Pulmonary artery endothelial cell (primary cell): ENCODE measurements around the gene CSNK2A3. TPM values are rescaled to one million over a fixed set of nuclear protein-coding genes. Genes with fewer than 3 reads are reported as not detected.
"Not testable (repeated sequence)": the region's sequence is repeated elsewhere in the genome, so short reads cannot be mapped to it uniquely, and the experiment has no call there.

ENCODE experiments used
- DNase-seq: peaks from one replicate; pipeline ENCODE4 v3.0.0-alpha.2; 2011; ENCODE audit warnings: low read depth, low spot score
- total RNA-seq: library from RNA; depleted of rRNA; stranded (reverse); fragments of >200 nt; gene quantifications from 2 replicates; pipeline ENCODE4 v1.2.3, GENCODE V29; 2014

Gene CSNK2A3
- total RNA-seq, 1 donor from 2014 or later, result 1.4 TPM

- no peak for DNase-seq
These were observed 27.3 kb upstream of the CSNK2A3 start for GRCh38 chr11:11380340-11380739.

GRCh38 chr11:11379661-11380060, 26.6 kb upstream of the CSNK2A3 start:
- no peak for DNase-seq

GRCh38 chr11:11378184-11378940, 25.3 kb upstream of the CSNK2A3 start:
- DNase-seq, result no peak

- DNase-seq, result no peak
These were observed 21.5 kb upstream of the CSNK2A3 start for GRCh38 chr11:11374358-11375148.

GRCh38 chr11:11373934-11374333, 20.9 kb upstream of the CSNK2A3 start:
- DNase-seq, result no peak

- DNase-seq, result no peak
These were observed 19.4 kb upstream of the CSNK2A3 start for GRCh38 chr11:11372461-11372860.

- no peak for DNase-seq
These were observed 17.9 kb upstream of the CSNK2A3 start for GRCh38 chr11:11370962-11371303.

GRCh38 chr11:11370255-11370961, 17.4 kb upstream of the CSNK2A3 start:
- DNase-seq, result no peak

GRCh38 chr11:11366793-11367192, 13.7 kb upstream of the CSNK2A3 start:
- DNase-seq, result no peak

- DNase-seq, result no peak
These were observed 10.6 kb upstream of the CSNK2A3 start for GRCh38 chr11:11363674-11364073.

GRCh38 chr11:11359611-11360010, 6.6 kb upstream of the CSNK2A3 start:
- no peak for DNase-seq

GRCh38 chr11:11356842-11357241, 3.8 kb upstream of the CSNK2A3 start:
- no peak for DNase-seq

GRCh38 chr11:11351851-11352250, 1.2 kb downstream of the CSNK2A3 start:
- not testable (repeated sequence) for DNase-seq

- no peak for DNase-seq
These were observed 1.9 kb downstream of the CSNK2A3 start for GRCh38 chr11:11351042-11351586.

- DNase-seq, result peak; percentile 27
These were observed 3.1 kb downstream of the CSNK2A3 start for GRCh38 chr11:11349870-11350337.

GRCh38 chr11:11349106-11349825, 3.8 kb downstream of the CSNK2A3 start:
- no peak for DNase-seq

- no peak for DNase-seq
These were observed 4.7 kb downstream of the CSNK2A3 start for GRCh38 chr11:11348303-11348702.

- DNase-seq, result no peak
These were observed 5.5 kb downstream of the CSNK2A3 start for GRCh38 chr11:11347592-11347991.

- DNase-seq, result no peak
These were observed 6.7 kb downstream of the CSNK2A3 start for GRCh38 chr11:11346303-11346702.

GRCh38 chr11:11345099-11345498, 8.0 kb downstream of the CSNK2A3 start:
- no peak for DNase-seq

GRCh38 chr11:11344045-11344444, 9.0 kb downstream of the CSNK2A3 start:
- DNase-seq, result no peak
